Measurements from ENCODE around the gene CCDC198. TPM values are rescaled to one million over a fixed set of nuclear protein-coding genes. Genes with fewer than 3 reads are reported as not detected.

Gene CCDC198
- total and polyA plus RNA-seq, 2 experiments from 2014 or later: not detected

- no peaks in the 10 kb centered on the region for H3K79me2 ChIP-seq (replicated peaks; ENCODE audit: insufficient read depth)
- no peak overlapping the region for H3K27ac ChIP-seq (ENCODE audit: low read depth)
- H3K4me1 ChIP-seq (ENCODE audit: insufficient read depth): no peaks in the 10 kb centered on the region
- H3K4me3 ChIP-seq: no peak overlapping the region
- H3K27ac Mint-ChIP-seq: no peak overlapping the region
- H3F3A ChIP-seq (replicated peaks; ENCODE audit: low read depth): no peaks in the 10 kb centered on the region
- no peaks in the 10 kb centered on the region for H3K9me2 ChIP-seq (ENCODE audit: insufficient read depth)
- peaks cover 2% of the 10 kb centered on the region for H3K27me3 Mint-ChIP-seq (ENCODE audit: insufficient read depth, low read depth, poor library complexity)
- no peaks in the 10 kb centered on the region for H4K20me1 ChIP-seq (replicated peaks; ENCODE audit: insufficient read depth)
- H3K4me1 Mint-ChIP-seq: no peaks in the 10 kb centered on the region
- H3K4me2 ChIP-seq: no peak overlapping the region
- H3K36me3 ChIP-seq (ENCODE audit: insufficient read depth): no peaks in the 10 kb centered on the region
- H3K27me3 ChIP-seq (ENCODE audit: insufficient read depth): no peaks in the 10 kb centered on the region
- TF ChIP-seq JUNB (IDR thresholded peaks at IDR 0.05; ENCODE audit: unreplicated experiment) (no peak), NANOG (IDR thresholded peaks at IDR 0.05; ENCODE audit: borderline replicate concordance) (no peak), ETS1 (IDR thresholded peaks at IDR 0.05) (no peak), POLR2AphosphoS5 (IDR thresholded peaks at IDR 0.05; ENCODE audit: low read depth) (no peak), ZNF114 (CRISPR knock-in tag; IDR thresholded peaks at IDR 0.05) (no peak), CREB1 (CRISPR knock-in tag; IDR thresholded peaks at IDR 0.05; ENCODE audit: low read depth) (no peak), EZH2 (IDR thresholded peaks at IDR 0.05; ENCODE audit: low read depth, unreplicated experiment) (no peak), ZNF331 (CRISPR knock-in tag; IDR thresholded peaks at IDR 0.05; ENCODE audit: low read depth) (no peak), STAT1 (IDR thresholded peaks at IDR 0.05; ENCODE audit: unreplicated experiment) (no peak), EZH2phosphoT487 (IDR thresholded peaks at IDR 0.05; ENCODE audit: unreplicated experiment) (no peak)
- TF ChIP-seq, protein P1, sequence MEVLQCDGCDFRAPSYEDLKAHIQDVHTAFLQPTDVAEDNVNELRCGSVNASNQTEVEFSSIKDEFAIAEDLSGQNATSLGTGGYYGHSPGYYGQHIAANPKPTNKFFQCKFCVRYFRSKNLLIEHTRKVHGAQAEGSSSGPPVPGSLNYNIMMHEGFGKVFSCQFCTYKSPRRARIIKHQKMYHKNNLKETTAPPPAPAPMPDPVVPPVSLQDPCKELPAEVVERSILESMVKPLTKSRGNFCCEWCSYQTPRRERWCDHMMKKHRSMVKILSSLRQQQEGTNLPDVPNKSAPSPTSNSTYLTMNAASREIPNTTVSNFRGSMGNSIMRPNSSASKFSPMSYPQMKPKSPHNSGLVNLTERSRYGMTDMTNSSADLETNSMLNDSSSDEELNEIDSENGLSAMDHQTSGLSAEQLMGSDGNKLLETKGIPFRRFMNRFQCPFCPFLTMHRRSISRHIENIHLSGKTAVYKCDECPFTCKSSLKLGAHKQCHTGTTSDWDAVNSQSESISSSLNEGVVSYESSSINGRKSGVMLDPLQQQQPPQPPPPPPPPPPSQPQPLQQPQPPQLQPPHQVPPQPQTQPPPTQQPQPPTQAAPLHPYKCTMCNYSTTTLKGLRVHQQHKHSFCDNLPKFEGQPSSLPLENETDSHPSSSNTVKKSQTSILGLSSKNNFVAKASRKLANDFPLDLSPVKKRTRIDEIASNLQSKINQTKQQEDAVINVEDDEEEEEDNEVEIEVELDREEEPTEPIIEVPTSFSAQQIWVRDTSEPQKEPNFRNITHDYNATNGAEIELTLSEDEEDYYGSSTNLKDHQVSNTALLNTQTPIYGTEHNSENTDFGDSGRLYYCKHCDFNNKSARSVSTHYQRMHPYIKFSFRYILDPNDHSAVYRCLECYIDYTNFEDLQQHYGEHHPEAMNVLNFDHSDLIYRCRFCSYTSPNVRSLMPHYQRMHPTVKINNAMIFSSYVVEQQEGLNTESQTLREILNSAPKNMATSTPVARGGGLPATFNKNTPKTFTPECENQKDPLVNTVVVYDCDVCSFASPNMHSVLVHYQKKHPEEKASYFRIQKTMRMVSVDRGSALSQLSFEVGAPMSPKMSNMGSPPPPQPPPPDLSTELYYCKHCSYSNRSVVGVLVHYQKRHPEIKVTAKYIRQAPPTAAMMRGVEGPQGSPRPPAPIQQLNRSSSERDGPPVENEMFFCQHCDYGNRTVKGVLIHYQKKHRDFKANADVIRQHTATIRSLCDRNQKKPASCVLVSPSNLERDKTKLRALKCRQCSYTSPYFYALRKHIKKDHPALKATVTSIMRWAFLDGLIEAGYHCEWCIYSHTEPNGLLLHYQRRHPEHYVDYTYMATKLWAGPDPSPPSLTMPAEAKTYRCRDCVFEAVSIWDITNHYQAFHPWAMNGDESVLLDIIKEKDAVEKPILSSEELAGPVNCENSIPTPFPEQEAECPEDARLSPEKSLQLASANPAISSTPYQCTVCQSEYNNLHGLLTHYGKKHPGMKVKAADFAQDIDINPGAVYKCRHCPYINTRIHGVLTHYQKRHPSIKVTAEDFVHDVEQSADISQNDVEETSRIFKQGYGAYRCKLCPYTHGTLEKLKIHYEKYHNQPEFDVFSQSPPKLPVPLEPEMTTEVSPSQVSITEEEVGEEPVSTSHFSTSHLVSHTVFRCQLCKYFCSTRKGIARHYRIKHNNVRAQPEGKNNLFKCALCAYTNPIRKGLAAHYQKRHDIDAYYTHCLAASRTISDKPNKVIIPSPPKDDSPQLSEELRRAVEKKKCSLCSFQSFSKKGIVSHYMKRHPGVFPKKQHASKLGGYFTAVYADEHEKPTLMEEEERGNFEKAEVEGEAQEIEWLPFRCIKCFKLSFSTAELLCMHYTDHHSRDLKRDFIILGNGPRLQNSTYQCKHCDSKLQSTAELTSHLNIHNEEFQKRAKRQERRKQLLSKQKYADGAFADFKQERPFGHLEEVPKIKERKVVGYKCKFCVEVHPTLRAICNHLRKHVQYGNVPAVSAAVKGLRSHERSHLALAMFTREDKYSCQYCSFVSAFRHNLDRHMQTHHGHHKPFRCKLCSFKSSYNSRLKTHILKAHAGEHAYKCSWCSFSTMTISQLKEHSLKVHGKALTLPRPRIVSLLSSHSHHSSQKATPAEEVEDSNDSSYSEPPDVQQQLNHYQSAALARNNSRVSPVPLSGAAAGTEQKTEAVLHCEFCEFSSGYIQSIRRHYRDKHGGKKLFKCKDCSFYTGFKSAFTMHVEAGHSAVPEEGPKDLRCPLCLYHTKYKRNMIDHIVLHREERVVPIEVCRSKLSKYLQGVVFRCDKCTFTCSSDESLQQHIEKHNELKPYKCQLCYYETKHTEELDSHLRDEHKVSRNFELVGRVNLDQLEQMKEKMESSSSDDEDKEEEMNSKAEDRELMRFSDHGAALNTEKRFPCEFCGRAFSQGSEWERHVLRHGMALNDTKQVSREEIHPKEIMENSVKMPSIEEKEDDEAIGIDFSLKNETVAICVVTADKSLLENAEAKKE (CRISPR knock-in tag; IDR thresholded peaks at IDR 0.05): no peak
- TF ChIP-seq, protein P2, sequence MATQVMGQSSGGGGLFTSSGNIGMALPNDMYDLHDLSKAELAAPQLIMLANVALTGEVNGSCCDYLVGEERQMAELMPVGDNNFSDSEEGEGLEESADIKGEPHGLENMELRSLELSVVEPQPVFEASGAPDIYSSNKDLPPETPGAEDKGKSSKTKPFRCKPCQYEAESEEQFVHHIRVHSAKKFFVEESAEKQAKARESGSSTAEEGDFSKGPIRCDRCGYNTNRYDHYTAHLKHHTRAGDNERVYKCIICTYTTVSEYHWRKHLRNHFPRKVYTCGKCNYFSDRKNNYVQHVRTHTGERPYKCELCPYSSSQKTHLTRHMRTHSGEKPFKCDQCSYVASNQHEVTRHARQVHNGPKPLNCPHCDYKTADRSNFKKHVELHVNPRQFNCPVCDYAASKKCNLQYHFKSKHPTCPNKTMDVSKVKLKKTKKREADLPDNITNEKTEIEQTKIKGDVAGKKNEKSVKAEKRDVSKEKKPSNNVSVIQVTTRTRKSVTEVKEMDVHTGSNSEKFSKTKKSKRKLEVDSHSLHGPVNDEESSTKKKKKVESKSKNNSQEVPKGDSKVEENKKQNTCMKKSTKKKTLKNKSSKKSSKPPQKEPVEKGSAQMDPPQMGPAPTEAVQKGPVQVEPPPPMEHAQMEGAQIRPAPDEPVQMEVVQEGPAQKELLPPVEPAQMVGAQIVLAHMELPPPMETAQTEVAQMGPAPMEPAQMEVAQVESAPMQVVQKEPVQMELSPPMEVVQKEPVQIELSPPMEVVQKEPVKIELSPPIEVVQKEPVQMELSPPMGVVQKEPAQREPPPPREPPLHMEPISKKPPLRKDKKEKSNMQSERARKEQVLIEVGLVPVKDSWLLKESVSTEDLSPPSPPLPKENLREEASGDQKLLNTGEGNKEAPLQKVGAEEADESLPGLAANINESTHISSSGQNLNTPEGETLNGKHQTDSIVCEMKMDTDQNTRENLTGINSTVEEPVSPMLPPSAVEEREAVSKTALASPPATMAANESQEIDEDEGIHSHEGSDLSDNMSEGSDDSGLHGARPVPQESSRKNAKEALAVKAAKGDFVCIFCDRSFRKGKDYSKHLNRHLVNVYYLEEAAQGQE (IDR thresholded peaks at IDR 0.05; ENCODE audit: unreplicated experiment): no peak
- TF ChIP-seq, protein P3, sequence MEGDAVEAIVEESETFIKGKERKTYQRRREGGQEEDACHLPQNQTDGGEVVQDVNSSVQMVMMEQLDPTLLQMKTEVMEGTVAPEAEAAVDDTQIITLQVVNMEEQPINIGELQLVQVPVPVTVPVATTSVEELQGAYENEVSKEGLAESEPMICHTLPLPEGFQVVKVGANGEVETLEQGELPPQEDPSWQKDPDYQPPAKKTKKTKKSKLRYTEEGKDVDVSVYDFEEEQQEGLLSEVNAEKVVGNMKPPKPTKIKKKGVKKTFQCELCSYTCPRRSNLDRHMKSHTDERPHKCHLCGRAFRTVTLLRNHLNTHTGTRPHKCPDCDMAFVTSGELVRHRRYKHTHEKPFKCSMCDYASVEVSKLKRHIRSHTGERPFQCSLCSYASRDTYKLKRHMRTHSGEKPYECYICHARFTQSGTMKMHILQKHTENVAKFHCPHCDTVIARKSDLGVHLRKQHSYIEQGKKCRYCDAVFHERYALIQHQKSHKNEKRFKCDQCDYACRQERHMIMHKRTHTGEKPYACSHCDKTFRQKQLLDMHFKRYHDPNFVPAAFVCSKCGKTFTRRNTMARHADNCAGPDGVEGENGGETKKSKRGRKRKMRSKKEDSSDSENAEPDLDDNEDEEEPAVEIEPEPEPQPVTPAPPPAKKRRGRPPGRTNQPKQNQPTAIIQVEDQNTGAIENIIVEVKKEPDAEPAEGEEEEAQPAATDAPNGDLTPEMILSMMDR (conservative IDR thresholded peaks at IDR 0.05; ENCODE audit: low read depth in 2 of 2): no peak
- no peak overlapping the region for H2AFZ ChIP-seq
- ATAC-seq: no peak
- DNase-seq (ENCODE audit: low spot score): no peak
- H3K4me3 Mint-ChIP-seq: no peak overlapping the region
- no peaks in the 10 kb centered on the region for H3K36me3 Mint-ChIP-seq (ENCODE audit: low read depth)
- H3K9me3 Mint-ChIP-seq: no peaks in the 10 kb centered on the region
These were observed 73.6 kb downstream of the CCDC198 start for GRCh38 chr14:57420033-57420432.
